HG02870 (cell line): ENCODE results near the gene GRAPL.
"Not testable (repeated sequence)": the region's sequence is repeated elsewhere in the genome, so short reads cannot be mapped to it uniquely, and the experiment has no call there.

ENCODE experiments used
- ATAC-seq: cut with Tn5 transposase; IDR thresholded peaks from one replicate; pipeline ENCODE4 v1.9.1; 2021; ENCODE audit warnings: mild to moderate bottlenecking, moderate library complexity; ENCODE audit not compliant: unreplicated experiment

Gene GRAPL

DNA sequence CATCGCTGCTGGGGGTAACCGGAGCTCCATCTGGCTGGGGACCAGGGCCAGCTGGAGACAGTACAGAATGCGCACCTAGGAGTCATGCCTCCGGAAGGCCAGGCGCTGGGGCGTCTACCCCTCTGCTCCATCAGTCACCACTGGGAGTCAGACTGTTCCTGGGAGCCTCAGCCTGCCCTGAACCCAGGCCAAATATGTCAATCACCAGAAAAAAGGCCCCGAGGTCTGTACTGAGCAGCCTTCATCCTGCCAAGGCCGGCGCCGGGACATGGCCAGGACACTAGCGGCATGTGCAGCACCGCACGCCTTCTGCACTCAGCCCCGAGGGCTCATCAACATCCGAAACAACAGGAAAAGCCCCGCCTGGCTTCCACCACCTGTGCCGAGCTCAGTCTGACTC is 8.7 kb downstream of the GRAPL start:
- not testable (repeated sequence) for ATAC-seq

DNA sequence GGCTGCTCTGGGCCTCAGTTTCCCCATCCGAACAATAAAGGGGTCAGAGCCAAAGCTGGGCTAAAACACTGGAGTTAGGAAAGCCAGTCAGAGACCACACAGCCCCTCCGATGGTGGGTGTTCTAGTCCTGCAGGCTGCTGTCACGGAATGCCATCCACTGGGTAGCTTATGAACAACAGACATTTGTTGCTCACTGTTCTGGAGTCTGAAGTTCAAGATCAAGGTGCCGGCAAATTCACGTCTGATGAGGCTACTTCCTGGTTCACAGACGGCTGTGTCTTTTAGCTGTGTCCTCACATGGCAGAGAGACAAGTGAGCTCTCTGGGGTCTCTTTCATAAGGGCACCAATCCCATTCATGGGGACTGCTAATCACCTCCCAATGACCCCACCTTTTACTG is 9.2 kb downstream of the GRAPL start:
- ATAC-seq = not testable (repeated sequence)

GRCh38 chr17:19137959-19138358 is 10.6 kb downstream of the GRAPL start:
- ATAC-seq = not testable (repeated sequence)

GRCh38 chr17:19141366-19142155 is 14.2 kb downstream of the GRAPL start:
- peak; percentile 57 for ATAC-seq

- not testable (repeated sequence) for ATAC-seq
Observed at GRCh38 chr17:19142419-19142818, 15.0 kb downstream of the GRAPL start.

- ATAC-seq = not testable (repeated sequence)
Observed at GRCh38 chr17:19143097-19143777, 15.8 kb downstream of the GRAPL start.

GRCh38 chr17:19144373-19144772 is 17.0 kb downstream of the GRAPL start:
- not testable (repeated sequence) for ATAC-seq

DNA sequence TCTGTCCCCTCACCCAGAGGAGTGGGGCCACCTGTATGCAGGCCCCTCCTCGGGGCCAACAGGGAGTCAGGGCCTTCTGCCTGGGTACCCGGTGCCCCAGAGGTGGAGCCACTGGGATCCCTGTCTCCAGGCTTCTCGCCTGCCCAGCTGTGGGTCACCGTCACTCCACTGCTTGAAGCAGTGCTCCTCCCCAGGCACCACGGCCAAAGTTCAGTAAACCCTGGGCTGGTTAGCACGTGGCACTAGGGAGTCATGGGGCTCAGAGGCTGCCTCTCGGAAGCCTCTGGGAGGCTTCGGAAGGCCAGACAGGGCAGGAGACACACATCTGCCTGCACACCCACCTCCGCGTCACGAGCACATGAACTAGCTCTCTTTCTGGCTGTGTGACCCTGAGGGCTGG is 18.1 kb downstream of the GRAPL start:
- ATAC-seq = not testable (repeated sequence)

GRCh38 chr17:19150678-19151615 is 23.6 kb downstream of the GRAPL start:
- ATAC-seq = not testable (repeated sequence)

GRCh38 chr17:19157628-19158027 is 30.2 kb downstream of the GRAPL start:
- ATAC-seq = not testable (repeated sequence)

GRCh38 chr17:19158478-19158877 is 31.1 kb downstream of the GRAPL start:
- ATAC-seq = not testable (repeated sequence)

GRCh38 chr17:19158938-19159337 is 31.5 kb downstream of the GRAPL start:
- ATAC-seq = not testable (repeated sequence)

DNA sequence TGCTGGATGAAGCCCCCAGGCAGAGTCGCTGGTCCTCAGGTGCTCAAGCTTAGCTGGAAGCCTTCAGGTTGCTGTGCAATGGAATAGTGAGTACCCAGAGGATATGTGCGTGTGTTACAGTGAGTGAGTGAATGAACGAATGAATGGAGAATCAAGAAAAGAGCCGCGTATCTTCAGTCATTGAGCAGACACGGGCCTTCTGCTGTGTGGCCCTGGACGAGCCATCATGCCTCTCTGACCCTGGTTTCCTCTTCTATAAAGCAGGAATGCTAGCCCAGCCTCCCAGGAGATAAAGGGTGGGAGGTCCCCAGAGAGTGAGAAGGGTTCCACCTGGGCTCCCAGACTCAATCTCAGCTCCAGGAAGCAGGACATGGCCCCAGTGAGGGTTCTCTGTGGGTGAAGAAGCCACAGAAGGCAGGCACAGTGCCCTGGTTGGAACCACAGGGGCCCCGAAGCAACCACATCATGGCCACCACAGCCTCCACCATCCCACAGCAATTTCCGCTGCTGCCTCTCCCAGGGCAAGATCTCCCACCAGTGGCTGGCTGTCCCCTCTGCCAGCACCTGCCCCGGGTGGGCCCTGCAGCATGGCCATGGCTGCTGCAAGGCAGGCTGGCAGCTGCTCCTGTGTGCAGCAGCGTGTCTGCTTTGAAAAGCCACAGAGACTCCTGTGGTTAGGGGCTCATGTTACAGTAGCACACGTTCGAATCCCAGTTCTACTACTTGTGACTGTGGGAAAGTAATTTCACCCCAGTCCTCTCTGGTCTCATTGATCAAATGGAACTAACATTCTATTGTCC is 34.1 kb downstream of the GRAPL start:
- ATAC-seq = not testable (repeated sequence)

- not testable (repeated sequence) for ATAC-seq
Observed at GRCh38 chr17:19162384-19163216, 35.2 kb downstream of the GRAPL start.

DNA sequence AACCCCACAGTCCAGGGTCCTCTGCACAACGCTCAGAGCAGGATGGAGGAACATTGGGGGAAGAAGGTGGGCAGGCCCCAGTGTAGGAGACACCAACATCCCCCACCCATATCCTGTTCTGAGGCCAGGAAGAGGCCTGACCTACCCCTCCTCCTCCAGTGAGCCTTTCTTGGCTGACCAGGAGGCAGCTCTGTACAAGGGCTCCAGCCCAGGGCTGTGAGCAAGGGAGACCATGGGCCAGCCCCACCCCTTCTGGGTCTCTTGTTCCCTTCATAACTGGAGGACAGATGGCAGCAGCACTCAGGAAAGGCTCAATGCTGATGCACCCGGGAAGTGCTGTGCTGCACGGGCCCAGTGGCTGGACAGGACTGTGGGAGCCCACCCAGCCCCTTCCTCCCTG is 47.0 kb downstream of the GRAPL start:
- not testable (repeated sequence) for ATAC-seq

DNA sequence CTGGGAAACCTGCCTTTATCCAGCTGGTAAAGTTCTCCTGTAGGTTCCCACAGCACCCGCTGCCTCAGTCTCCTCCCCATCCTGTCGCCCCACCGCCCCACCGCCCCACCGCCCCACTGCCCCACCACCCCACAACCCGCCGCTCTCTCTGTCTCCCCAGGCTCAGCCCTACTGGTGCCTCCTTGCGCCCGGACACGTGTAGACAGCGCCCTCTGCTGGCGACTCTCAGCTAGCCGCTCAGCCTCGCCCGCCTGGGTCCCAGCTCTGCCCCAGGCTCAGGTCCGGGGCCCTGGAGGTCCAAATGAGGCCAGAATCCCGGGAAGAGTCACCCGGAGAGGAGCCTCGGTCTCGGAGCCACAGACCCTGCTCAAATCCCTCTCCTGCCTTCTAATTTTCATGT is 48.0 kb downstream of the GRAPL start:
- not testable (repeated sequence) for ATAC-seq

DNA sequence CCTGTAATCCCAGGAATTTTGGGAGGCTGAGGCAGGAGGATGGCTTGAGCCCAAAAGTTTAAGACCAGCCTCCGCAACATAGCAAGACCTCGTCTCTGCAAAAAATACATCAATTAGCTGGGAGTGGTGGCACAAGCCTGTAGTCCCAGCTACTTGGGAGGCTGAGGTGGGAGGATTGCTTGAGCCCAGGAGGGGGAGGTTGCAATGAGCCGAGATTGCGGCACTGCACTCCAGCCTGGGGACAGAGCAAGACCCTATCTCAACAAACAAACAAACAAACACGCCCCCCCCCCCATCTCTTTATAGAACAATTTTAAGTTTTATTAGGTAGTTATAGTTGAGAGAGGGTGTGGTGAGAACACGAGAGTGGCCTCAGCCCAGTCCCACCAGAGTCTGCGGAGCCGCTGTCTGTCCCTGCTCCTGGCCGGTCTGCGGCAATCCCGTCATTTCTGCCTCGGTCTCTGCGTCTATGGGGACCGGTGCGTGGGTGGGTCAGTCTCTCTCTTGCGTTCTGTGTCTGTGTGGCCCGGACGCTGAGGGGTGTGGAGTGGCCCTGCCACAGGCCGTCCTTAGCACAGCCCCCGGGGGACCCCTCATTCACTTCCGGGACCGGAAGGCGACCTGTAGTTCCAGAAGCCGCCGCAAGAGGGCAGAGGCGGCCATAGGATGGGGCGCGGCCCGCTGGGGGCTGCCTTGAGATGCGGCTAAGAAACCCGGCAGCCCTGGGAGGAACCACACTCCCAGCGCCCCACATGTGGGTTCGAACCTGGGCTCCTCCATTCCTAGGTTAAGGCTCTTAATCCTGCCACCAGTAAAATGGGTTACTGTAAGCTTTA is 53.9 kb downstream of the GRAPL start:
- peak; percentile 78 for ATAC-seq
